GM12891 (cell line): ENCODE data around the gene TTC38.
A peak's percentile ranks its signal among the peaks of the same experiment; 100 is the strongest.

ENCODE experiments used
- DNase-seq: peaks from one replicate; pipeline ENCODE4 v3.0.0; 2011; ENCODE audit warnings: low spot score; ENCODE audit not compliant: insufficient read length
- FAIRE-seq: peaks from 2 replicates; lab custom pipeline; 2011; peaks lifted over from hg19 to GRCh38; lab: Jason Lieb, UNC
- PAX5 ChIP-seq: IDR thresholded peaks from 2 replicates; pipeline ENCODE4 v1.6.1; 2011; ENCODE audit warnings: low read length, moderate library complexity, mild to moderate bottlenecking; ENCODE audit not compliant: insufficient read depth, severe bottlenecking
- POLR2A ChIP-seq: IDR thresholded peaks from 2 replicates; pipeline ENCODE4 v1.6.1; 2011; ENCODE audit warnings: low read depth, low read length, control low read depth
- POLR2AphosphoS5 ChIP-seq: IDR thresholded peaks from 2 replicates; pipeline ENCODE4 v1.6.1; 2011; ENCODE audit warnings: low read depth, low read length, control low read depth
- POU2F2 ChIP-seq: IDR thresholded peaks from 2 replicates; pipeline ENCODE4 v1.6.1; 2011; ENCODE audit warnings: low read depth, mild to moderate bottlenecking, control low read depth, low read length, moderate library complexity
- SPI1 ChIP-seq: IDR thresholded peaks from 2 replicates; pipeline ENCODE4 v1.6.1; 2011; ENCODE audit warnings: low read depth, low read length, control low read depth
- TAF1 ChIP-seq: IDR thresholded peaks from 2 replicates; pipeline ENCODE4 v1.6.1; 2011; ENCODE audit warnings: low read depth, low read length, control low read depth

The TTC38 gene

DNA sequence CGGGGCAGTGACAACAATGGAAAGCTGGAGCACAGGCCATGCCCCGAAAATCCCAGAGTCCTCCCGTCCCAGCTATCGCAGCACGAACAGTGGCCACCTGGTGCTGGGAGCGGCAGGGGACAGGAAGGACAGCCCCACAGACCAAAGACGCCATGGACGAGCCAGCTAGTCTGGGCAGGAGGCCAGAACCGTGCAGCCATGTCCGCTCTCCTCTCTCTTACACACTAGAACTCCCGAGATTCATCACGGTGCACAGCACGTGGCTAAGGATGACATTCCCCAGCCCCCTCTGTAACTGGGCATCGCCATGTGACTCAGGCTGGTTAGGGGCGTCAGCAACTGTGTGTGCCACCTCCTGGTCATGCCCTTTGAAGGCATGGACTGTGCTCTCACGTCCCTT is 22.3 kb upstream of the TTC38 start:
- FAIRE-seq: no peak
- TF ChIP-seq PAX5 (no peak), POLR2A (no peak), TAF1 (no peak), POLR2AphosphoS5 (no peak), SPI1 (no peak), POU2F2 (no peak)
- DNase-seq: no peak

GRCh38 chr22:46246178-46246577 is 21.6 kb upstream of the TTC38 start:
- TF ChIP-seq SPI1 (no peak), PAX5 (no peak), POLR2A (no peak), POU2F2 (no peak), TAF1 (no peak)
- DNase-seq (no peak), FAIRE-seq (no peak)

- TF ChIP-seq TAF1 (no peak), POU2F2 (no peak), POLR2AphosphoS5 (no peak), PAX5 (no peak), SPI1 (no peak), POLR2A (no peak)
- DNase-seq (no peak), FAIRE-seq (no peak)
Measured at GRCh38 chr22:46247443-46247975, 20.3 kb upstream of the TTC38 start.

DNA sequence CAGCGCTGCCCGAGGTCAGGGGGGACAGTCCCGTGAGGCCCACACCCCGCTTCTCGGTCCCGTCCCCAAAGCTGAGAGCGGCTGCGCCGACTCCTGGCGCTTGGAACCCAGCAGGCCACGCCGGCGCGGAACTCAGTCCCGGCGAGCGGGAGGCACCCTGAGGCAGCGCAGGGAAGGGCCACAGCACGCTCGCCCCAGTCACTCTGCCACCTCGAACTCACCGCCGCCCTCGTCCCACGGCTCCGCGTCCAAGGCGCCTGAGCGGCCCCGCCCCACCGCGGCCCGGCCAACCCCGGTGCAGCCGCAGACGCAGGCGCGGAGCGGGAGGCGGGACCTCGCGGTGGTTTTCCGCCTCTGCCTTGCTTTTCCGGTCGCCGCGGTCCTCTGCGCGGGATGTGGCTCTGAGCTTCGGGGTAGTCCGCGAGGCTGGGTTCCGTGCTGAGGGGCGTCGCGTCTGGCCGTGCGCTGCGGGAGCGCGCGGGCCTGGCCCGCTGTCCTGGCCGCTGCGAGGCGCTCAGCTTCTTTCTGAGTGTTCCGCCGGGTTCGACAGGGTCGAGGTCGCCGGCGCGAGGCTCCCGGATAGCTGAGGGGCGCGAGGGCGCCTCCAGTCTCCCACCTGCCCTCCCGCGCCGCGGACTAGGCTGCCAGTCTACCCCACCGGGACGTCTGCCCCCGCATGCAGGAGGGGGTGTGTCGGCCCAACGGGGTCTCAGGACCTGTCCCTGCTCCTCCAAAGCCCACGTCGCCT is 17.6 kb upstream of the TTC38 start, which contains the start of gene CDPF1:
TSS of gene CDPF1 (minus strand) at position 259 of the 748 bp plus-strand sequence. CDS start 2,009 bp downstream, outside the sequence.
- DNase-seq: peak; percentile 95
- peak; percentile 85 for TF ChIP-seq POLR2AphosphoS5
- TF ChIP-seq PAX5: no peak
- no peak for TF ChIP-seq SPI1
- peak; percentile 79 for TF ChIP-seq TAF1
- peak; percentile 81 for TF ChIP-seq POLR2A
- no peak for TF ChIP-seq POU2F2
- peak; percentile 100 for FAIRE-seq

DNA sequence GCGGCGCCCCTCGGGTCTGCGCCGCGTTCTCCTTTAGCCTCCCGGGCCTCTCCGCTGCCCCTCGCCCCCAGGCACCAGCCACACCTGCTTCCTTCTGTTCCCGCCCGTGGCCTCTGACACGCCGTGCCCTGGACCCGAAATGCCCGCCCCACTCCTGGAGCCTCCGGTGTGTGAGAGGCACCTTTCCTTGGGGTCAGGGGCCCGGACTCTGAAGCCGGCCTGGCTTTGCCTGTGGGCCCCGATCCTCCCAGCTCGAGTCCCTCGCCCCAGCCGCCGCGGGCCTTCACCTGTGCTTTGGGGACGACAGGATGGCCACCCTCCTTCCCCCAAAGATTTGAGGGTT is 17.1 kb upstream of the TTC38 start:
- DNase-seq (peak; percentile 44), FAIRE-seq (no peak)
- TF ChIP-seq POLR2AphosphoS5 (no peak), POLR2A (no peak), SPI1 (no peak), POU2F2 (no peak), TAF1 (no peak), PAX5 (no peak)

GRCh38 chr22:46251266-46251665 is 16.5 kb upstream of the TTC38 start:
- TF ChIP-seq POLR2A: no peak
- no peak for TF ChIP-seq SPI1
- no peak for TF ChIP-seq PAX5
- no peak for TF ChIP-seq POU2F2
- TF ChIP-seq TAF1: no peak
- no peak for TF ChIP-seq POLR2AphosphoS5
- peak; percentile 75 for FAIRE-seq
- DNase-seq: no peak

GRCh38 chr22:46251816-46252380 is 15.9 kb upstream of the TTC38 start:
- no peak for DNase-seq
- TF ChIP-seq POLR2A (no peak), SPI1 (no peak), POLR2AphosphoS5 (no peak), PAX5 (no peak), POU2F2 (no peak)
- FAIRE-seq: no peak

- TF ChIP-seq PAX5 (no peak), POLR2AphosphoS5 (no peak), POU2F2 (no peak), SPI1 (no peak), TAF1 (no peak), POLR2A (no peak)
- FAIRE-seq (no peak), DNase-seq (no peak)
Measured at GRCh38 chr22:46256358-46256958, 11.3 kb upstream of the TTC38 start.

GRCh38 chr22:46259374-46259773 is 8.4 kb upstream of the TTC38 start:
- no peak for FAIRE-seq
- TF ChIP-seq POLR2AphosphoS5 (no peak), SPI1 (no peak), POU2F2 (no peak), POLR2A (no peak)
- DNase-seq: no peak
